Adrenal gland (tissue), 12 donors: ENCODE data around the gene AGK. TPM values are rescaled to one million over a fixed set of nuclear protein-coding genes. Genes with fewer than 3 reads are reported as not detected.
A peak's percentile ranks its signal among the peaks of the same experiment; 100 is the strongest.

ENCODE experiments used
- DNase-seq, 7 donors: peaks; one replicate each; pipeline ENCODE4 v3.0.0-alpha.2; 2019 to 2020
- H3K27ac ChIP-seq, 5 donors: fragments of 200-600 bp; sonication (generic) in 4 of 5; 1 replicate in 3 of 5; 2 replicates in 2 of 5; pipeline versions ENCODE4 v1.5.1 to v1.8.0; 2016 to 2020; ENCODE audit warnings: mild to moderate bottlenecking in 1 of 5
- H3K27me3 ChIP-seq: fragments of 200-600 bp; 2 replicates; pipeline ENCODE4 v1.8.0; 2021
- H3K36me3 ChIP-seq, 2 donors: fragments of 200-600 bp; replicated peaks in 1 of 2; 1 replicate in 1 of 2; 2 replicates in 1 of 2; pipeline versions ENCODE4 v1.5.1 to v1.8.0; 2018 to 2022
- H3K4me1 ChIP-seq, 2 donors: fragments of 200-600 bp; replicated peaks in 1 of 2; 1 replicate in 1 of 2; 2 replicates in 1 of 2; pipeline versions ENCODE4 v1.5.1 to v1.8.0; 2018 to 2021
- H3K4me3 ChIP-seq, 4 donors: fragments of 200-600 bp; sonication (generic) in 3 of 4; one replicate each; pipeline ENCODE4 v1.5.1; 2016 to 2018
- H3K9me3 ChIP-seq, 3 donors: fragments of 200-600 bp; sonication (generic) in 1 of 3; replicated peaks in 1 of 3; 1 replicate in 2 of 3; 2 replicates in 1 of 3; pipeline versions ENCODE4 v1.5.1 to v1.8.0; 2016 to 2021
- CTCF ChIP-seq, 6 experiments: fragments of 450-650 bp in 4 of 6; fragments of 200-600 bp in 2 of 6; sonication (generic) in 1 of 6; IDR thresholded peaks; 1 replicate in 5 of 6; 2 replicates in 1 of 6; pipeline versions ENCODE4 v1.5.1 to v1.8.0; 2016 to 2021; ENCODE audit warnings: antibody characterized with exemption in 6 of 6, mild to moderate bottlenecking in 2 of 6, moderate library complexity in 1 of 6
- POLR2A ChIP-seq, 2 donors: fragments of 450-650 bp; IDR thresholded peaks; one replicate each; pipeline ENCODE4 v1.6.1; 2017; ENCODE audit warnings: antibody characterized with exemption in 2 of 2, mild to moderate bottlenecking in 2 of 2, moderate library complexity in 1 of 2
- WGBS, 4 donors: extraction: QIAGEN DNeasy Blood & Tissue Kit in 2 of 4; methylation state at CpG; one replicate each; pipeline versions ENCODE4 v1.1.5 to v1.1.7; 2013 to 2017; 5-methylcytosine and 5-hydroxymethylcytosine counted together
- intact Hi-C, 2 donors: fragments of 100-400 bp; cut with DNase I; formaldehyde crosslinking; loops; one replicate each; pipeline versions ENCODE4 v1.14.1 to v1.15.0; 2022 to 2023
- polyA plus RNA-seq, 3 donors: library from polyadenylated mRNA; stranded (reverse); fragments of 200-250 nt in 2 of 3; fragments of 350-450 nt in 1 of 3; fragmentation: Illumina TruSeq in 1 of 3; extraction: RNeasy Lipid Tissue Mini Kit (QIAGEN cat#74804) in 1 of 3; gene quantifications; one replicate each; pipeline ENCODE4 v1.2.3, GENCODE V29; 2013 to 2014
- total RNA-seq, 9 donors: library from RNA; depleted of rRNA in 4 of 9; stranded (reverse); fragments of >200 nt in 4 of 9; fragments of 120-200 nt in 1 of 9; fragmentation: NEBNext Ultra II Directional in 1 of 9; extraction: Animal tissue kit (Norgen Biotek cat#: 25700) in 1 of 9; gene quantifications; one replicate each; pipeline versions ENCODE4 v1.1.0 to v1.2.4, GENCODE V29; 2013 to 2023
- donor health status: healthy with polysubstance abuse.
- donor health status: Bipolar disorder and iron deficiency.
- donor health status: DM: yes; HTN: yes; CAD: no.
- donor health status: DM: no; HTN: no; CAD: no.
- donor health status: DM: no; HTN: no; CAD: no.
- donor health status: DM: yes; HTN: yes; CAD: no.

AGK gene
- total and polyA plus RNA-seq, 12 donors: 11.1 to 89.9 (median 28.3) TPM

DNA sequence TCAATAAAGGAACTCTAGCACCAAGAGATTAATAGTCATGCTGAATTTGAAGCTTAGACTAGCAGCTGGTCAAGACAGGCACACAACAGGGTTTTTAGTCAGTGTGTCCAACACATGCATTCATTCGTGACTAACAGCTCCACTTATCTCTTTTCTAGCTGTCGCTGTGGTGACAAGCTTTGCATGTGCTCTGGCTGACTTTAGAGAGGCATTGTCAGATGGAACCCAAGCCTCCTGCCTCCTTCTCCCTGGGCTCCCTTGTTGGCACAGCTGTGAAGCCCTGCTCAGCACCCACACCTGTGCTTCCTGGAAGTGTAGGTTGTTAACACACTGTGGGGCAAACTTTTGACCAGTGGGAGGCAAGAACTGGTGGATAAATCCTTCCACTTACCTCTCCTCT, 9.8 kb upstream of the AGK start:
- 53 to 75% (median 72%) methylated on average over 2 of the region's 2 CpGs for WGBS, 4 donors
- no peak for DNase-seq
- TF ChIP-seq POLR2A (IDR thresholded peaks at IDR 0.05) (no peak), CTCF (IDR thresholded peaks at IDR 0.05) (no peak)
- Histone ChIP-seq H3K4me3 (no peak overlapping the region), H3K4me1 (no peaks in the 10 kb centered on the region), H3K27me3 (no peaks in the 10 kb centered on the region), H3K27ac (no peak overlapping the region), H3K9me3 (no peaks in the 10 kb centered on the region), H3K36me3 (no peaks in the 10 kb centered on the region)
- intact Hi-C loops: no loop called here

- intact Hi-C loops: no loop called here
- DNase-seq: no peak
- no peaks in the 10 kb centered on the region for H3K4me1 ChIP-seq
- TF ChIP-seq POLR2A (IDR thresholded peaks at IDR 0.05) (no peak), CTCF (IDR thresholded peaks at IDR 0.05) (no peak)
- WGBS, 4 donors: 63 to 77% (median 67%) methylated on average over 1 of the region's 1 CpG
- H3K27ac ChIP-seq: no peak overlapping the region
- H3K36me3 ChIP-seq: no peaks in the 10 kb centered on the region
- H3K27me3 ChIP-seq: no peaks in the 10 kb centered on the region
- no peaks in the 10 kb centered on the region for H3K9me3 ChIP-seq
- no peak overlapping the region for H3K4me3 ChIP-seq
Measured at GRCh38 chr7:141544831-141545230, 6.4 kb upstream of the AGK start.

- Histone ChIP-seq H3K27me3 (no peaks in the 10 kb centered on the region), H3K4me3 (no peak overlapping the region), H3K9me3 (no peaks in the 10 kb centered on the region), H3K36me3 (no peaks in the 10 kb centered on the region), H3K4me1 (peaks cover 5 to 11% of the 10 kb centered on the region in 2 donors), H3K27ac (no peak overlapping the region)
- no peak for DNase-seq
- TF ChIP-seq CTCF (IDR thresholded peaks at IDR 0.05) (no peak), POLR2A (IDR thresholded peaks at IDR 0.05) (no peak)
- WGBS, 4 donors: 84 to 94% (median 88%) methylated on average over 2 of the region's 2 CpGs
- intact Hi-C loops: no loop called here
Measured at GRCh38 chr7:141549582-141549981, 1.6 kb upstream of the AGK start.

- Histone ChIP-seq H3K27ac (peak overlapping the region in 2 of 5 donors; percentile 15 to 34), H3K4me1 (peaks cover 5 to 11% of the 10 kb centered on the region in 2 donors), H3K9me3 (no peaks in the 10 kb centered on the region), H3K36me3 (no peaks in the 10 kb centered on the region), H3K27me3 (no peaks in the 10 kb centered on the region), H3K4me3 (peak overlapping the region; percentile 5 to 96 (median 74))
- 51 to 55% (median 53%) methylated on average over 18 of the region's 18 CpGs for WGBS, 4 donors
- peak in 3 of 7 donors; percentile 2 to 53 (median 26) for DNase-seq
- intact Hi-C loops: no loop called here
- TF ChIP-seq POLR2A (IDR thresholded peaks at IDR 0.05): no peak
Measured at GRCh38 chr7:141550386-141551093, 670 bp upstream of the AGK start.

DNA sequence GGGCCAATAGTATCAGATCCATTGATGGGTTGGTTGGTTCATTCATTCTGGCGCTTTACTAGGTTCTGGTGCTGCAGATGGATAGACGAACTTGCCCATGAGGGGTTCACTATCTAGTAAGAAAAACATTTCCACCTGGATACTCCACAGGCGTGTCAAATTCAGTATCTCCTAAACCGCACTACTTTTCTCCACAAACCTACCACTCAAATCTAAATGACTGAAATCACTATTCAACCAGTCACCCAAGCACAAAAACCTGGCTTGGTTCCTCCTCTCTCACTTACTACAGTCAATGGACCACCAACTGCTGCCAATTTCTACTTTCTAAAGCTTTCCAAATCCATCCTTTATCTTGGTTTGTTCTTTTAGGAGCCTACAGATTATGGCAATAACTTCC, 572 bp downstream of the AGK start:
- Histone ChIP-seq H3K36me3 (no peaks in the 10 kb centered on the region), H3K4me3 (peak overlapping the region in 3 of 4 donors; percentile 59 to 96 (median 88)), H3K27ac (peak overlapping the region in 1 of 5 donors; percentile 15), H3K9me3 (no peaks in the 10 kb centered on the region), H3K4me1 (peaks cover 5 to 11% of the 10 kb centered on the region in 2 donors), H3K27me3 (no peaks in the 10 kb centered on the region)
- no peak for DNase-seq
- intact Hi-C loops: no loop called here
- no peak for TF ChIP-seq POLR2A (IDR thresholded peaks at IDR 0.05)
- TF ChIP-seq CTCF (IDR thresholded peaks at IDR 0.05): no peak
- 12 to 21% (median 16%) methylated on average over 4 of the region's 4 CpGs for WGBS, 4 donors
